ENCODE measurements around the gene ALG1. TPM values are rescaled to one million over a fixed set of nuclear protein-coding genes. Genes with fewer than 3 reads are reported as not detected.

ALG1 gene
- polyA plus RNA-seq, 2 of the 4 experiments (the other 2 are of a cell fraction) = 30.9 to 33.4 TPM

- TF ChIP-seq HMGXB4 (CRISPR knock-in tag; IDR thresholded peaks at IDR 0.05; ENCODE audit: borderline replicate concordance) (no peak), GATA3 (IDR thresholded peaks at IDR 0.05; ENCODE audit: borderline replicate concordance) (0 out of 2 replicates have a peak, but pooled peaks have one; percentile 39), ZSCAN20 (CRISPR knock-in tag; IDR thresholded peaks at IDR 0.05) (no peak), SREBF2 (IDR thresholded peaks at IDR 0.05) (no peak), USF2 (IDR thresholded peaks at IDR 0.05) (peak; percentile 99), PHF8 (IDR thresholded peaks at IDR 0.05; ENCODE audit: borderline replicate concordance, low read depth) (peak; percentile 77), MAX (IDR thresholded peaks at IDR 0.05) (peak; percentile 80), POLR2A (IDR thresholded peaks at IDR 0.05; ENCODE audit: low read length) (peak; percentile 49), BCL3 (IDR thresholded peaks at IDR 0.05) (0 out of 3 replicates have a peak, but pooled peaks have one; percentile 12)
These were observed 38.1 kb upstream of the ALG1 start, which contains the start of gene NAGPA (continued) for GRCh38 chr16:5033256-5034166.

- CTCF ChIA-PET = interaction anchor here (0.5 to 2.5 kb wide), 3 partner anchors 9 to 1412 kb away, joined by 3 to 12 read pairs (median 3); no protein-coding TSS in a partner anchor
These were observed 37.5 kb upstream of the ALG1 start for GRCh38 chr16:5034167-5034523.

More at GRCh38 chr16:5034167-5034523, 37.5 kb upstream of the ALG1 start:
- Histone ChIP-seq H3K4me3 (peak overlapping the region; percentile 92), H3K4me1 (peaks cover 11% of the 10 kb centered on the region), H3K27ac (peak overlapping the region; percentile 79 to 89), H3K4me2 (peak overlapping the region; percentile 85), H3K9me3 (no peaks in the 10 kb centered on the region)
- TF ChIP-seq FOSB (CRISPR knock-in tag; IDR thresholded peaks at IDR 0.05) (no peak), KDM1A (IDR thresholded peaks at IDR 0.05; ENCODE audit: low read depth) (no peak), HEYL (CRISPR knock-in tag; IDR thresholded peaks at IDR 0.05) (no peak), REST (IDR thresholded peaks at IDR 0.05) (no peak), FOSL2 (IDR thresholded peaks at IDR 0.05) (no peak), FOSL2 (CRISPR knock-in tag; IDR thresholded peaks at IDR 0.05) (no peak), JUN (IDR thresholded peaks at IDR 0.05) (no peak), BHLHE40 (IDR thresholded peaks at IDR 0.05; ENCODE audit: low read depth, low read length) (no peak), EP300 (IDR thresholded peaks at IDR 0.05) (no peak), TFCP2L1 (CRISPR knock-in tag; IDR thresholded peaks at IDR 0.05) (no peak), NFE2L2 (conservative IDR thresholded peaks at IDR 0.05; ENCODE audit: low read length) (no peak), CEBPB (IDR thresholded peaks at IDR 0.05) (no peak), HOXB5 (CRISPR knock-in tag; IDR thresholded peaks at IDR 0.05) (no peak), ZFP36 (IDR thresholded peaks at IDR 0.05; ENCODE audit: borderline replicate concordance, partially characterized antibody) (no peak), RAD21 (conservative IDR thresholded peaks at IDR 0.05 in 1 of 2, IDR thresholded peaks at IDR 0.05 in 1 of 2) (no peak), NPAS2 (CRISPR knock-in tag; IDR thresholded peaks at IDR 0.05; ENCODE audit: borderline replicate concordance) (no peak), POLR2AphosphoS2 (conservative IDR thresholded peaks at IDR 0.05; ENCODE audit: low read length) (no peak), ESRRA (IDR thresholded peaks at IDR 0.05; ENCODE audit: borderline replicate concordance, low read length) (no peak), CBX8 (IDR thresholded peaks at IDR 0.05) (no peak), HMGXB4 (CRISPR knock-in tag; IDR thresholded peaks at IDR 0.05; ENCODE audit: borderline replicate concordance) (no peak)
- POLR2A ChIA-PET = interaction anchor here (0.5 to 1.3 kb wide), 3 partner anchors 8 to 18 kb away, joined by 3 to 5 read pairs (median 3); no protein-coding TSS in a partner anchor
- WGBS (ENCODE audit: missing lambda C conversion rate) = 15% methylated on average over 2 of the region's 2 CpGs
- no peak for DNase-seq (ENCODE audit: low read depth in 1 of 2, low spot score in 1 of 2)
- FAIRE-seq = no peak
- ATAC-seq = no peak
